Ascending aorta (tissue), 2 donors: ENCODE results near the gene TAB2. TPM values are rescaled to one million over a fixed set of nuclear protein-coding genes. Genes with fewer than 3 reads are reported as not detected.

Experiments
- DNase-seq, 2 donors: peaks; one replicate each; pipeline ENCODE4 v3.0.0-alpha.2; 2019; ENCODE audit warnings: low spot score in 2 of 2
- H3K27ac ChIP-seq, 2 donors: fragments of 200-600 bp; sonication (generic); one replicate each; pipeline ENCODE4 v1.5.1; 2016 to 2017; ENCODE audit warnings: mild to moderate bottlenecking in 1 of 2
- H3K27me3 ChIP-seq: fragments of 200-600 bp; sonication (generic); one replicate; pipeline ENCODE4 v1.5.1; 2017
- H3K36me3 ChIP-seq, 2 donors: fragments of 200-600 bp; sonication (generic); one replicate each; pipeline ENCODE4 v1.5.1; 2016
- H3K4me1 ChIP-seq, 2 donors: fragments of 200-600 bp; sonication (generic); one replicate each; pipeline ENCODE4 v1.5.1; 2016 to 2017; ENCODE audit warnings: mild to moderate bottlenecking in 1 of 2
- H3K4me3 ChIP-seq, 2 donors: fragments of 200-600 bp; sonication (generic); one replicate each; pipeline ENCODE4 v1.5.1; 2016 to 2017; ENCODE audit warnings: mild to moderate bottlenecking in 1 of 2
- H3K9me3 ChIP-seq, 2 donors: fragments of 200-600 bp; sonication (generic); one replicate each; pipeline ENCODE4 v1.5.1; 2016
- intact Hi-C: fragments of 100-400 bp; cut with DNase I; formaldehyde crosslinking; loops from one replicate; pipeline ENCODE4 v1.15.1; 2023
- total RNA-seq: library from RNA; depleted of rRNA; stranded (reverse); fragments of >200 nt; gene quantifications from one replicate; pipeline ENCODE4 v1.1.0, GENCODE V29; 2016
- TF ChIP-seq, protein P1 (sequence below), 3 experiments: fragments of 200-600 bp in 2 of 3; fragments of 450-650 bp in 1 of 3; sonication (generic) in 2 of 3; IDR thresholded peaks; one replicate each; pipeline ENCODE4 v1.5.1; 2016 to 2019; ENCODE audit warnings: antibody characterized with exemption in 3 of 3, mild to moderate bottlenecking in 1 of 3, moderate library complexity in 1 of 3

The TAB2 gene
- total RNA-seq, 1 donor from 2014 or later: 55.2 TPM

DNA sequence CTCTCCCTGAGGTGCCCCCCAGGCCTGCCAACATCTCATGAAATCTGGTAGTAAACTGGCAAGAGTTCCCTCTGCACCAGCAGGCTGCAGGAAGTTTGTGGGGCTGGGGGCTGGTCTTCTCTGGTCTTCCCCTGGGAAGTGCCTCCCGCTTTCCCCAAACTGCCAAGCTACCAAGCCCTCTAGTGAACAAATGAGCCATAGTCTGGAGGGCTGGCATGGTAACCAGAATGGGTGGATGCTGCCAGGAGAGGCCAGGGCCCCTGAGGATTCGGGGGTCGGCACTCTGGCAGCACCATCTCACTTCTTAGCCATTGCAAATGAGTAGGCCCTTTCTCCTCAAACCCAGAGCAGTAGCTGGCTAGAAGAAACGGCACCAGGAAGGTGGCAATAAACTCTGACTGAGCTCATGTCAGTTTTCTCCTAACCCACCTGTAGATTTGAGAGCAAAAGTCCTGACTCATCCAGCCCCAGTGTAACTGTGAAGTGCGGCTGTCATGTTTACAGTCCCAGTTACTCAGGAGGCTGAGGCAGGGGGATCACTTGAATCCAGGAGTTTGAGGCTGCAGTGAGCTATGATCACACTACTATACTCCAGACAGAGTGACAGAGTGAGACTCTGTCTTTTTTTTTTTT lies 131.4 kb downstream of the TAB2 start:
- H3K36me3 ChIP-seq: no peaks in the 10 kb centered on the region
- peak in 1 of 2 donors; percentile 47 for DNase-seq
- H3K27me3 ChIP-seq: no peaks in the 10 kb centered on the region
- no peaks in the 10 kb centered on the region for H3K9me3 ChIP-seq
- TF ChIP-seq, protein P1, sequence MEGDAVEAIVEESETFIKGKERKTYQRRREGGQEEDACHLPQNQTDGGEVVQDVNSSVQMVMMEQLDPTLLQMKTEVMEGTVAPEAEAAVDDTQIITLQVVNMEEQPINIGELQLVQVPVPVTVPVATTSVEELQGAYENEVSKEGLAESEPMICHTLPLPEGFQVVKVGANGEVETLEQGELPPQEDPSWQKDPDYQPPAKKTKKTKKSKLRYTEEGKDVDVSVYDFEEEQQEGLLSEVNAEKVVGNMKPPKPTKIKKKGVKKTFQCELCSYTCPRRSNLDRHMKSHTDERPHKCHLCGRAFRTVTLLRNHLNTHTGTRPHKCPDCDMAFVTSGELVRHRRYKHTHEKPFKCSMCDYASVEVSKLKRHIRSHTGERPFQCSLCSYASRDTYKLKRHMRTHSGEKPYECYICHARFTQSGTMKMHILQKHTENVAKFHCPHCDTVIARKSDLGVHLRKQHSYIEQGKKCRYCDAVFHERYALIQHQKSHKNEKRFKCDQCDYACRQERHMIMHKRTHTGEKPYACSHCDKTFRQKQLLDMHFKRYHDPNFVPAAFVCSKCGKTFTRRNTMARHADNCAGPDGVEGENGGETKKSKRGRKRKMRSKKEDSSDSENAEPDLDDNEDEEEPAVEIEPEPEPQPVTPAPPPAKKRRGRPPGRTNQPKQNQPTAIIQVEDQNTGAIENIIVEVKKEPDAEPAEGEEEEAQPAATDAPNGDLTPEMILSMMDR (IDR thresholded peaks at IDR 0.05): no peak
- no peak overlapping the region for H3K4me3 ChIP-seq
- H3K4me1 ChIP-seq: peaks cover 12 to 13% of the 10 kb centered on the region in 2 donors
- intact Hi-C loops: no loop called here
- no peak overlapping the region for H3K27ac ChIP-seq

DNA sequence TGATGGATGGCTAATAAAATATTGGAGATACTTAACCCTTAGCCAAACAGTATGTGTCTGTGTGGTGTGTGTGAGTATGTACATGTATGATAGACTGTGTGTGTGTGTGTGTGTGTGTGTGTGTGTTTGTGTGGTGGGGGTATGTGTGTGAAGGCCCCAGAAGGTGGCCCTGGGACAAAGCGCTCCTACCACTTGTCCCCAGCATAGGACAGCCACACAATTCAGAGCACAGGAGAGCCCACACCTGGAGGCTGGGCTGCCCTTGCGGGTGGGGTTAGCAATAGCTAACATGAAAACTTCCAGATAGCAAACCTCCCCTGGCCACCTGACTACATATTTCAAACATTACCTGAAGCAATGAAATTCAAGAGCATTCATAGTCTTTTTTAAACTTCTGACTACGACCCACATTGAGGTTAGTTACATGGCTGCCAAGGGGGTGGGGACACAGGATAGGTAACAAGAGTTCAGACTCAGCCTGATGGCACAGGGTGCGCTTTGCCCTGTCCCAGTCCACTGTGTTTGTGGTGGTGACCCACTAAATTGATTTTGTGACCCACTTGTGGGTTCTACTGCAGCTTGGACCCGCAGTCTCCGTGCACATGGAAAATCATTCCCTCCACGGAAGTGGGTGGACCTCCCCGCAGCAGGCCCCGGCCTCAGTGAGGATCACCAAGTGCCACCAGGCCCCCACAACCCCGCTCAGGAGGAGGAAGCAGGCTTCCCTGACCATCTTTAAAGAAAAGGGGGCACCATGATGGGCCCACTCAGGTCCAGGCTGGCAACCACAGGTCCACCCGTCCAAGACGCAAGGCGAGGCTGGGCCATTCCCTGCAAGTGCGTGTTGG lies 132.5 kb downstream of the TAB2 start:
- intact Hi-C loops: no loop called here
- TF ChIP-seq, protein P1 (IDR thresholded peaks at IDR 0.05): no peak
- peak in 1 of 2 donors; percentile 62 for DNase-seq
- Histone ChIP-seq H3K36me3 (no peaks in the 10 kb centered on the region), H3K27me3 (no peaks in the 10 kb centered on the region), H3K4me3 (peak overlapping the region; percentile 52 to 68), H3K27ac (no peak overlapping the region), H3K4me1 (peaks cover 19% of the 10 kb centered on the region in 2 donors), H3K9me3 (no peaks in the 10 kb centered on the region)

DNA sequence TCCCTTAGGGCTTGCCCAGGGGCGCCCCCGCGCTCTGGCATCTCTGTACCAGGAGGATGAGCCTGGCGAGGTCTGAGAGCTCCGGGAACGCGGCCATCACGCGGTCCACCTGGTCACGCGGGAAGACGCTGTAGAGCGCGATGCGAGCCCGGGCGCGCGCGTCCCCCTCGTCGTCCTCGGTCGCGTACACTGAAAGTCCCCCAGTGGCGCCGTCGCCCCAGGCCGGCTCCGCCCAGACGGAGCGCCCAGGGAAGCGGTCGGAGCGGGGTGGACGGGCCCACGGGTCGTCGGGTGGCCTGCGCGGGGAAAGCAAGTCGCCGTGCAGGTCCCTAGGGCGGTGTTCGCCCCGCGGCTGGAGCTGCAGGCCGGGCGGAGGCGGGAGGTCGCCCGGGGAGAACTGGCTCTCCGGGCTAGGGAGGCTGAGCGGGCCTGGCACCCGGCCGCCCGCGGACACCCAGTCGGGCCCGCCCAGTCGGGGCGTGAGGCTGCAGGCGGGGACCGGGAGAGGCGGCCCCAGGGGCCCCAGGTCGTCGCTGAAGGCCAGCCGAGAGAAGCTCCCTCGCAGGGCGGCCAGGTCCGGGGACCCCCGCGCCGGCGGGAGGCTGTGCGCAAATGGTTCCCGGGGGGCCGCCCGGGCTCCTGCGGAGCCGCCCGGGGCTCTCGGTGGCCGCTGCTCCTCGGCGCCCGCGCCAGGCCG lies 133.3 kb downstream of the TAB2 start:
- Histone ChIP-seq H3K4me3 (peak overlapping the region; percentile 52 to 68), H3K27me3 (no peaks in the 10 kb centered on the region), H3K27ac (no peak overlapping the region), H3K36me3 (no peaks in the 10 kb centered on the region), H3K9me3 (no peaks in the 10 kb centered on the region), H3K4me1 (peaks cover 20 to 23% of the 10 kb centered on the region in 2 donors)
- peak in 1 of 2 donors; percentile 68 for DNase-seq
- intact Hi-C loops: no loop called here
- TF ChIP-seq, protein P1 (IDR thresholded peaks at IDR 0.05): no peak

DNA sequence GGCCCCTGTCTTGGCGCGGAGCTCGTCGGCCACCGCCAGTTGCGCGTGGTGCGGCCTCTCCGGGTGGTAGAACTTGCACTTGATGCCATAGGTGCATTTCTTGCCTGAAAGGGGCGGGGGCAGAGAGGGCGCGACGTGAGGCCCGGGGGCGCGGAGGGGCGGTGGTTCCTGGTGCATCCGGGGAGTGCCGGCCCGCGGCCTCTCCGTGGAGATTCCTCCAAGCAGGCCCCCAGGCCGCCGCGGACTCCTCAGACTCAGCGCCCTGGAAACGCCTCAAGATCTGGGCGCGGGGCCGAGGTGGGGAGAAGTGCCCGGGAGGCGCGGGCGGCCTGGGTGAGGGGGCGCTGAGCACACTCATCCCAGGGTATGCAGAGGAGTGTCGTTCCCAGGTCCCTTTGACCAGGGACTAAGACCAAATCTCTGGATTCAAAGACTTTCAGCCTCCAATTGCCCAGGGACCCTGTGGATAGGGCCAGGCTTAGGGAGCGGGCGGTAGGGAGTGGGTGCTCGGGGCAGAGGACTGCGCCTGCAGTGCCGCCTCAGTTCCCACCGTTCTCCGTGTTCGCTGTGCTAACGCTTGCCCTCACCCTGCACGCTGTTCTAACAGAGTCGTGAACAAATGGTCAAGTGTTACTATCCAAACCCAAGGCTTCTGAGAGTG lies 134.0 kb downstream of the TAB2 start:
- peak in 1 of 2 donors; percentile 65 for DNase-seq
- Histone ChIP-seq H3K4me3 (peak overlapping the region; percentile 52 to 68), H3K27me3 (no peaks in the 10 kb centered on the region), H3K4me1 (peaks cover 20 to 23% of the 10 kb centered on the region in 2 donors), H3K9me3 (no peaks in the 10 kb centered on the region), H3K36me3 (no peaks in the 10 kb centered on the region), H3K27ac (no peak overlapping the region)
- intact Hi-C loops: no loop called here
- TF ChIP-seq, protein P1 (IDR thresholded peaks at IDR 0.05): no peak
